Karpas-422 (cell line): ENCODE measurements around the gene DENND1B. TPM values are rescaled to one million over a fixed set of nuclear protein-coding genes. Genes with fewer than 3 reads are reported as not detected.

Source experiments
- small RNA-seq: library from RNA; depleted of rRNA; stranded (forward); fragments of <200 nt; gene quantifications from one replicate; pipeline ENCODE3, GENCODE V24; 2014
- total RNA-seq: library from RNA; depleted of rRNA; stranded (reverse); fragments of >200 nt; shearing (Covaris generic); gene quantifications from 2 replicates; pipeline ENCODE4 v1.2.3, GENCODE V29; 2014; ENCODE audit warnings: low replicate concordance; rRNA removed

DENND1B gene
- total RNA-seq, 1 experiment from 2014 or later: 36.0 TPM

Small RNA genes within 50 kb of the gene (small RNA-seq; reads per million reads assigned to genes)
- not detected for gene RF00019

Other genes starting within 250 kb of the DENND1B start
- 4.4 and 7.8 TPM in 2 replicates for gene C1orf53, start 127.2 kb upstream of the DENND1B start, total RNA-seq
- gene LHX9, start 141.9 kb upstream of the DENND1B start, total RNA-seq: not detected in 2 replicates